ENCODE measurements around the gene ARHGAP27.
"Not testable (repeated sequence)": the region's sequence is repeated elsewhere in the genome, so short reads cannot be mapped to it uniquely, and the experiment has no call there.

ARHGAP27 gene

GRCh38 chr17:45445901-45446743 is 13.5 kb upstream of the ARHGAP27 start:
- not testable (repeated sequence) for DNase-seq

- DNase-seq: not testable (repeated sequence)
These were observed 12.5 kb upstream of the ARHGAP27 start for GRCh38 chr17:45444856-45445820.

GRCh38 chr17:45444301-45444700 is 11.6 kb upstream of the ARHGAP27 start:
- DNase-seq: not testable (repeated sequence)

- DNase-seq: not testable (repeated sequence)
These were observed 10.9 kb upstream of the ARHGAP27 start for GRCh38 chr17:45443371-45444260.

GRCh38 chr17:45441526-45442310 is 9.0 kb upstream of the ARHGAP27 start:
- DNase-seq: no peak

- DNase-seq: not testable (repeated sequence)
These were observed 8.3 kb upstream of the ARHGAP27 start for GRCh38 chr17:45440839-45441515.

- DNase-seq: peak; percentile 4
These were observed 7.6 kb upstream of the ARHGAP27 start for GRCh38 chr17:45440161-45440778.

- no peak for DNase-seq
These were observed 6.4 kb upstream of the ARHGAP27 start for GRCh38 chr17:45438931-45439610.

- DNase-seq: no peak
These were observed 5.0 kb upstream of the ARHGAP27 start for GRCh38 chr17:45437465-45438283.

- DNase-seq: no peak
These were observed 4.2 kb upstream of the ARHGAP27 start for GRCh38 chr17:45436625-45437464.

- DNase-seq: no peak
These were observed 3.5 kb upstream of the ARHGAP27 start for GRCh38 chr17:45436161-45436560.

GRCh38 chr17:45435481-45435880 is 2.8 kb upstream of the ARHGAP27 start:
- DNase-seq: no peak

GRCh38 chr17:45433159-45433535 is 477 bp upstream of the ARHGAP27 start:
- no peak for DNase-seq

GRCh38 chr17:45431531-45432404 is 902 bp downstream of the ARHGAP27 start:
- DNase-seq: peak; percentile 44

- no peak for DNase-seq
These were observed 1.7 kb downstream of the ARHGAP27 start for GRCh38 chr17:45430738-45431530.

All from NCI-H1436 treated with DMSO at 0.1 percent for 48 hours (cell line).